H9 (cell line): ENCODE data around the gene TRIM54. TPM values are rescaled to one million over a fixed set of nuclear protein-coding genes. Genes with fewer than 3 reads are reported as not detected.
"Not testable (repeated sequence)": the region's sequence is repeated elsewhere in the genome, so short reads cannot be mapped to it uniquely, and the experiment has no call there.

Experiments
- DNase-seq: peaks from one replicate; pipeline ENCODE4 v3.0.0-alpha.2; 2017
- H2AFZ ChIP-seq: one replicate; pipeline ENCODE4 v1.6.1; 2013; ENCODE audit warnings: mild to moderate bottlenecking, low read length, control low read depth, moderate library complexity
- H2AK5ac ChIP-seq: 2 replicates; pipeline ENCODE4 v1.6.1; 2013; ENCODE audit warnings: low read length, control low read depth, mixed read lengths; ENCODE audit not compliant: insufficient read length
- H2BK120ac ChIP-seq: one replicate; pipeline ENCODE4 v1.6.1; 2013; ENCODE audit warnings: low read depth, mild to moderate bottlenecking, low read length, control low read depth, inconsistent platforms; ENCODE audit not compliant: poor library complexity, severe bottlenecking
- H2BK12ac ChIP-seq: 2 replicates; pipeline ENCODE4 v1.6.1; 2013; ENCODE audit warnings: low read length, control low read depth, mixed read lengths, low read depth; ENCODE audit not compliant: insufficient read length
- H2BK15ac ChIP-seq: 2 replicates; pipeline ENCODE4 v1.6.1; 2013; ENCODE audit warnings: low read depth, low read length, control low read depth
- H2BK20ac ChIP-seq: one replicate; pipeline ENCODE4 v1.6.1; 2013; ENCODE audit warnings: low read depth, mild to moderate bottlenecking, low read length, control low read depth, inconsistent platforms; ENCODE audit not compliant: poor library complexity, severe bottlenecking
- H2BK5ac ChIP-seq: 2 replicates; pipeline ENCODE4 v1.6.1; 2013; ENCODE audit warnings: low read length, control low read depth, mixed read lengths; ENCODE audit not compliant: insufficient read length
- H3K14ac ChIP-seq: 2 replicates; pipeline ENCODE4 v1.6.1; 2013; ENCODE audit warnings: low read length, control low read depth; ENCODE audit not compliant: insufficient read depth
- H3K18ac ChIP-seq: 2 replicates; pipeline ENCODE4 v1.6.1; 2013; ENCODE audit warnings: low read depth, mild to moderate bottlenecking, mixed read lengths, low read length, control low read depth; ENCODE audit not compliant: insufficient read length
- H3K23ac ChIP-seq: 2 replicates; pipeline ENCODE4 v1.6.1; 2013; ENCODE audit warnings: low read length, control low read depth, mixed read lengths, low read depth; ENCODE audit not compliant: insufficient read length
- H3K23me2 ChIP-seq: 2 replicates; pipeline ENCODE4 v1.6.1; 2013; ENCODE audit warnings: low read depth, mild to moderate bottlenecking, mixed read lengths, low read length, control low read depth; ENCODE audit not compliant: insufficient read length, poor library complexity, severe bottlenecking
- H3K27ac ChIP-seq: 2 replicates; pipeline ENCODE4 v1.5.1; 2013; ENCODE audit warnings: low read length, control low read depth, mixed read lengths, low read depth; ENCODE audit not compliant: insufficient read length
- H3K27me3 ChIP-seq: 2 replicates; pipeline ENCODE4 v1.6.1; 2013; ENCODE audit warnings: low read length, control low read depth, inconsistent platforms; ENCODE audit not compliant: insufficient read depth
- H3K4ac ChIP-seq: 2 replicates; pipeline ENCODE4 v1.6.1; 2013; ENCODE audit warnings: low read depth, mild to moderate bottlenecking, control low read depth, inconsistent platforms, low read length, moderate library complexity
- H3K4me1 ChIP-seq: 2 replicates; pipeline ENCODE4 v1.6.1; 2013; ENCODE audit warnings: low read length, control low read depth, inconsistent platforms; ENCODE audit not compliant: insufficient read depth
- H3K4me2 ChIP-seq: 2 replicates; pipeline ENCODE4 v1.6.1; 2013; ENCODE audit warnings: low read length, control low read depth, mixed read lengths; ENCODE audit not compliant: insufficient read length, insufficient read depth
- H3K56ac ChIP-seq: 2 replicates; pipeline ENCODE4 v1.6.1; 2013; ENCODE audit warnings: low read depth, mild to moderate bottlenecking, mixed read lengths, low read length, control low read depth; ENCODE audit not compliant: insufficient read length
- H3K79me1 ChIP-seq: 2 replicates; pipeline ENCODE4 v1.6.1; 2013; ENCODE audit warnings: low read depth, mild to moderate bottlenecking, moderate library complexity, low read length, control low read depth, inconsistent platforms; ENCODE audit not compliant: insufficient read depth, poor library complexity, severe bottlenecking
- H3K79me2 ChIP-seq: 2 replicates; pipeline ENCODE4 v1.6.1; 2013; ENCODE audit warnings: low read length, control low read depth, inconsistent platforms; ENCODE audit not compliant: insufficient read depth
- H3K9ac ChIP-seq: 2 replicates; pipeline ENCODE4 v1.6.1; 2013; ENCODE audit warnings: low read length, control low read depth, mixed read lengths; ENCODE audit not compliant: insufficient read length; ENCODE audit errors: extremely low read depth
- H3K9me3 ChIP-seq: one replicate; pipeline ENCODE4 v1.6.1; 2013; ENCODE audit warnings: low read depth, low read length, inconsistent platforms; ENCODE audit not compliant: control insufficient read depth
- H3T11ph ChIP-seq: one replicate; pipeline ENCODE4 v1.6.1; 2013; ENCODE audit warnings: mild to moderate bottlenecking, low read length, control low read depth, inconsistent platforms
- H4K20me1 ChIP-seq: one replicate; pipeline ENCODE4 v1.6.1; 2013; ENCODE audit not compliant: control insufficient read depth, insufficient read length, insufficient read depth
- H4K5ac ChIP-seq: 2 replicates; pipeline ENCODE4 v1.6.1; 2013; ENCODE audit warnings: low read depth, mild to moderate bottlenecking, mixed read lengths, low read length, control low read depth; ENCODE audit not compliant: insufficient read length
- H4K8ac ChIP-seq: replicated peaks from 2 replicates; pipeline ENCODE4 v1.6.1; 2013; ENCODE audit warnings: low read length, control low read depth, mixed read lengths, low read depth; ENCODE audit not compliant: insufficient read length
- H4K91ac ChIP-seq: 2 replicates; pipeline ENCODE4 v1.6.1; 2013; ENCODE audit warnings: low read depth, mild to moderate bottlenecking, moderate library complexity, mixed read lengths, low read length, control low read depth; ENCODE audit not compliant: insufficient read length
- H3K27ac Mint-ChIP-seq, 3 experiments: 2 replicates in 2 of 3; 3 replicates in 1 of 3; pipeline ENCODE4 v1.8.0; 2020 to 2021; ENCODE audit warnings: mixed read lengths in 3 of 3, mild to moderate bottlenecking in 1 of 3, moderate library complexity in 1 of 3
- H3K27me3 Mint-ChIP-seq: 2 replicates; pipeline ENCODE4 v1.8.0; 2021; ENCODE audit warnings: low read depth, mild to moderate bottlenecking, moderate library complexity, mixed read lengths
- H3K36me3 Mint-ChIP-seq, 3 experiments: 2 replicates in 2 of 3; 3 replicates in 1 of 3; pipeline ENCODE4 v1.8.0; 2020 to 2021; ENCODE audit warnings: low read depth in 3 of 3, mixed read lengths in 3 of 3; ENCODE audit not compliant: insufficient read depth in 1 of 3
- H3K4me1 Mint-ChIP-seq, 2 experiments: 2 replicates each; pipeline ENCODE4 v1.8.0; 2020; ENCODE audit warnings: mixed read lengths in 2 of 2
- H3K4me3 Mint-ChIP-seq, 2 experiments: 2 replicates in 1 of 2; 3 replicates in 1 of 2; pipeline ENCODE4 v1.8.0; 2020 to 2021; ENCODE audit warnings: mild to moderate bottlenecking in 2 of 2, mixed read lengths in 2 of 2, moderate library complexity in 1 of 2
- H3K9me3 Mint-ChIP-seq, 2 experiments: 2 replicates in 1 of 2; 3 replicates in 1 of 2; pipeline ENCODE4 v1.8.0; 2020; ENCODE audit warnings: mild to moderate bottlenecking in 2 of 2, mixed read lengths in 2 of 2, moderate library complexity in 1 of 2
- CTCF ChIP-seq: fragments of 200-600 bp; sonication (generic); conservative IDR thresholded peaks from 3 replicates; pipeline ENCODE4 v1.8.0; 2021; ENCODE audit warnings: antibody characterized with exemption, mild to moderate bottlenecking
- WGBS: extraction: QIAGEN DNeasy Blood & Tissue Kit; methylation state at CpG from one replicate; pipeline ENCODE4 v1.1.7; 2013; ENCODE audit warnings: missing lambda C conversion rate, low lambda C conversion rate, mixed read lengths; ENCODE audit not compliant: insufficient read length; ENCODE audit errors: extremely low coverage; 5-methylcytosine and 5-hydroxymethylcytosine counted together
- total RNA-seq: library from RNA; stranded (reverse); gene quantifications from 2 replicates; pipeline ENCODE4 v1.2.1, GENCODE V29; 2021

TRIM54 gene
- total RNA-seq, 1 experiment from 2014 or later, result 5.0 TPM

GRCh38 chr2:27271631-27272340 is 10.4 kb upstream of the TRIM54 start:
- Histone ChIP-seq H3K23me2 (no peaks in the 10 kb centered on the region), H3K9me3 (no peaks in the 10 kb centered on the region), H3K4me1 (no peaks in the 10 kb centered on the region), H3K4ac (no peak overlapping the region), H4K5ac (no peak overlapping the region), H3K14ac (no peak overlapping the region), H3T11ph (no peak overlapping the region), H3K23ac (no peak overlapping the region), H3K9ac (no peak overlapping the region), H2BK5ac (no peak overlapping the region), H2BK12ac (no peak overlapping the region), H3K18ac (no peak overlapping the region), H3K4me2 (no peak overlapping the region), H2AFZ (no peak overlapping the region), H3K79me1 (no peaks in the 10 kb centered on the region), H3K27ac (no peak overlapping the region), H2BK120ac (no peak overlapping the region), H3K79me2 (no peaks in the 10 kb centered on the region), H2AK5ac (no peak overlapping the region), H3K27me3 (peaks cover 3% of the 10 kb centered on the region; the same call in 1 of the 2 replicates), H2BK20ac (no peak overlapping the region), H4K20me1 (no peaks in the 10 kb centered on the region), H2BK15ac (no peak overlapping the region), H3K56ac (no peak overlapping the region), H4K91ac (no peak overlapping the region), H4K8ac (no peak overlapping the region)
- Mint-ChIP-seq H3K27ac (peak overlapping the region in 1 of 3 experiments; percentile 5; a peak in 1 of 7 replicates), H3K9me3 (peaks cover 0 to 2% of the 10 kb centered on the region in 2 experiments; a peak in 2 of 5 replicates), H3K4me1 (peaks cover 8 to 14% of the 10 kb centered on the region in 2 experiments), H3K27me3 (peaks cover 28% of the 10 kb centered on the region), H3K4me3 (no peak overlapping the region), H3K36me3 (no peaks in the 10 kb centered on the region; a peak in 1 of 7 replicates)
- DNase-seq, result no peak
- WGBS, result no CpG with 5 or more reads among the region's 11 CpGs
- TF ChIP-seq CTCF, result no peak

GRCh38 chr2:27272537-27273522 is 9.4 kb upstream of the TRIM54 start:
- not testable (repeated sequence) for H3K4me2 ChIP-seq, H2BK20ac ChIP-seq, H2BK15ac ChIP-seq, H3K56ac ChIP-seq, H3K9ac ChIP-seq, H3K4me3 Mint-ChIP-seq, H2BK12ac ChIP-seq, H3K36me3 Mint-ChIP-seq, H2AK5ac ChIP-seq, H4K20me1 ChIP-seq, H3K27ac ChIP-seq, H3K18ac ChIP-seq, H3K9me3 ChIP-seq, H4K91ac ChIP-seq, H2BK120ac ChIP-seq, H3K4me1 ChIP-seq, H3K4ac ChIP-seq, H3K79me1 ChIP-seq, H3K79me2 ChIP-seq, H3K9me3 Mint-ChIP-seq, H3K23me2 ChIP-seq, H4K5ac ChIP-seq, H3K23ac ChIP-seq, H2BK5ac ChIP-seq, H3K27ac Mint-ChIP-seq, H3K27me3 ChIP-seq, H4K8ac ChIP-seq, H3T11ph ChIP-seq, H2AFZ ChIP-seq, H3K14ac ChIP-seq, DNase-seq
- Mint-ChIP-seq H3K4me1 (peaks cover 11 to 19% of the 10 kb centered on the region in 2 experiments), H3K27me3 (peaks cover 36% of the 10 kb centered on the region)
- no CpG with 5 or more reads among the region's 15 CpGs for WGBS
